Stimulated activated naive CD8-positive, alpha-beta T cell treated with anti-CD3 and anti-CD28 coated beads, Interleukin-15, Interleukin-2, amounts not matched to agents 100 U/mL and 50 U/mL, for 24 hours (primary cell): ENCODE results near the gene CAMLG.

Experiments used
- ATAC-seq: fragments of 150-1000 bp; cut with Tn5 transposase; one replicate; pipeline ENCODE4 v1.10.0; 2021
- DNase-seq: peaks from one replicate; pipeline ENCODE4 v3.0.0; 2021

Gene CAMLG

DNA sequence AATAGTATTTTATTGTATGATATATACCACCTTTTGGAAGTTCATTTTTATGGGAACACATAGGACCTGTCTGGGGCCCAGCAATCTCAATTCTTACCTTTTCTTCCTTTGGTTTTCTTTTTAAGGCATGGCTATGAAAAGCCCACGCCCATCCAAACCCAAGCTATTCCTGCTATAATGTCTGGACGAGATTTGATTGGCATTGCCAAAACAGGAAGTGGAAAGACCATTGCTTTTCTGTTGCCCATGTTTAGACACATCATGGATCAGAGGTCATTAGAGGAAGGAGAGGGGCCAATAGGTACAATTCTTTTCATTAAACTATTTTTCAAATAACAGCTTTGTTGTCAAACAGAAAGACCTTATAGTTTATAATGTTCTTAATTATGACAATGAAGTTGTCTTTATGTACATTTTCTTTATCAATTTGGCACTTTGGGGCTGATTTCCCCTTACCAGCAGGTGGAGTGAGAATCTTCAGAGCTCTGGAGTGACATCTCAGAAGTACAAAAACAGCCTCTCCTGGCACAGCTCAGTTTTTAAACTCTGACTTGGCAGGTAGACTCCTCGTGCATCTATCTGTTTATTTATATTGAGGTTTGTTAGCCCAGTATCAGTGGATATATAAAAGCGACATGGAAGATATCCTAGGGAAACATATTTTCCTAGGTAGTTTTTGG lies 46.0 kb downstream of the CAMLG start:
- ATAC-seq = no peak
- DNase-seq = no peak

DNA sequence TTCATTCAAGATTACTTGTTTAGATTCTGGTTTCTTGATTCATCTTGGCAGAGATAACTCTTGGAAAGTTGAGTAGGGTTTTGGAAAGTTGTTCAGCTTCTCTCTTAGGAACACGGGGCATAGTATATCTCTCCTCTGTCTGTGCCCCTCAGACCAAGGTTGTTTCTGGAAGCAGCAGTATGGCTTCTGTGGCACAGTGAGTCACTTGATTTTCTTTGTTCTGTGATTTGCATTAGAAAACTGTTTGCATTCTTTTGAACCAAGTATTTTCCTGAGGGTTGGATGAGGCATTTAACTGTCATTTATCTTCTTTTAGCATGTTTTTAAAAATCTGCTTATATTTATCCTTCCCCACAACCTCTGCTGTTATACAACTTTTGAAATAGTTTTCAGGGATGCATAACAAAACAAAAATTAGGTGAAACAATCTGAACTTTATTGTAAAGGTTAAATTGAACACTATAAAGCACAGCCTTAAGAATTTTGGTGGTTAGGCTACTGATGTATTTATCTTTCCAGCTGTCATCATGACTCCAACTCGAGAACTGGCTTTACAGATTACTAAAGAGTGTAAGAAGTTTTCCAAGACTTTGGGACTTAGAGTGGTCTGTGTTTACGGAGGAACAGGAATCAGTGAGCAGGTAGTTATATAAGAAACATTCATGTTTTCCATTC lies 46.7 kb downstream of the CAMLG start:
- ATAC-seq = no peak
- no peak for DNase-seq

DNA sequence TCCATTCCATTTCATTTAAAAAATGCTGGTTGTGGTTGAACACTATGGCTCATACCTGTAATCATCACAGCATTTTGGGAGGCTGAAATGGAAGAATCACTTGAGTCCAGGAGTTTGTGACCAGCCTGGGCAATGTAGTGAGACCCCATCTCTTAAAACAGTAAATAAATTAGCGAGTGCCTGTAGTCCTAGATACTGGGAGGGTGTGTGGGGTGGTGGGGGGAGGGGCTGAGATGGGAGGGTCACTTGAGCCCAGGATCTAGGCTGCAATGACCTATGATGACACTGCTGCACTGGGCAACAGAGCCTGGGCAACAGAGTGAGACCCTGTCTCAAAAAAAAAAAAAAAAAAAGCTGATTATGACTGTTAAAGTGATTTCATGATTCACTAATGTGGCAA lies 49.3 kb downstream of the CAMLG start:
- ATAC-seq (no peak), DNase-seq (no peak)

DNA sequence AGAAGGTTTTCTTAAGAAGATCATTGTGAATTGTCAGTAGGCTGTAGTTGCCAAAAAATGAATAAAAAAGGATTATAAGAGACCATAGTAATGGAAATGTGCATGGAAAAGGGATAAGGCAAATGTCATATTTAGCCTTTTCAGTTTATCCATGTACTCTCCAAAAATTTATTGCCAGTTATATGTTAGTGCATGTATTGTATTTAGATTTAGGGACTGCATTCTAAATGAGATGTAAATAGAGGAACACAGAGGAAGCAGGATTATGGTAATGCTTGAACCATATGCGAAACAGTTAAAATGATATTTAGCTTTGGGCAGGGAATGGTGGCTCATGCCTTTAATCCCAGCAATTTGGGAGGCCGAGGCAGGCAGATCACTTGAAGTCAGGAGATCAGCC lies 53.2 kb downstream of the CAMLG start:
- DNase-seq = no peak
- no peak for ATAC-seq

DNA sequence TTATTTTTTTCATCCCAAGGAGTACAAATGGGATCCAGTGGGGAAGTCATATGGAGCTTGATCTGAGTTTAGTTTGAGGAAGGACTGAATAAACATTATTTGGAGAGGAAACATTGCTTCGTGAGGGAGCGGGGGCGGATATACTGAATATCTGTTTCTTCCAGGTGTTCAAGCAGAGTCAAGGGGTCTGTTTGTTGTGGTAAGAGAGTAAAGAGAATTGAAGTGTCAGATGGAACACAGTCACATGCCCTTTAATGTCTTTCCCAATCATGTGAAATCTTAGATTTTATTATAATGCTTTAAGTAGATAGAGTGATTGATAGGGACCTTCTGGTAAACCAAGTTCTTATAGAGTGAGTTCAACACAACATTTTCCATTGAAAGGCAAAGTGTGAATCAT lies 53.9 kb downstream of the CAMLG start:
- ATAC-seq (no peak), DNase-seq (no peak)

DNA sequence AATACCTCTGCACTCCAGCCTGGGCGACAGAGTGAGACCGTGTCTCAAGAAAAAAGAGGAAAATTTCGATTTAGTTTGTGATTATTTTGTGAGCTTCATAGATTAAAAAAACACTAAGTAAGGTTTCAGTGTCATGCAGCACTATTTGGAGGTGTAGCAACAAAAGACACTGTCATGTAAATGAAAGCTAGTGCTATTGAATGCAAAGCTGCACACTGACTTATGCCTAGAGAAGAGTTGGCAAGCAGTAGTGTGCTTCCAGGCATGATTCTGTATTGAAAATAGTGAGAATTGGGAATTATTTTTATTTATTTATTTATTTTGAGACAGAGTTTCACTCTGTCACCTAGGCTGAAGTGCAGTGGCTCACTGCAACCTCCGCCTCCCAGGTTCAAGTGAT lies 54.8 kb downstream of the CAMLG start:
- no peak for DNase-seq
- ATAC-seq = no peak

DNA sequence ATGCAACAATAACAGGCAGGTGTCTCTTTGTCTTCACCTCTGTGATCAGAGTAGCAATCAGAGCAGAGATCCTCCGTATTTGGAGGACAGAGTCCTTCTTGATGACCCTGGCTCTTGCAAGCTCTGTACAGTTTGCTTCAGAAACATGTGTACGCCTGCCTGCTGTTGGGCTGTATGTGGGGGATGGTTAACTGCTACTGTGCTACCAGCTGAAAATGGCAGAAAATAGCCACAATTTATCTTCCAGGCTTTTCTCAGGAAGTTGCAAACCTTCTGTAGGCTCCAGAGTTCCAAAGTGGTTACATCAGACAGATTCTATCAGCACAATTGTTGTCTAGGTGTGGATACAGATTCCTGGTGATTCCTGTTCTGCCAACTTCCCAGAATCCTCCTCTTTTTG lies 55.7 kb downstream of the CAMLG start:
- no peak for ATAC-seq
- DNase-seq = no peak

DNA sequence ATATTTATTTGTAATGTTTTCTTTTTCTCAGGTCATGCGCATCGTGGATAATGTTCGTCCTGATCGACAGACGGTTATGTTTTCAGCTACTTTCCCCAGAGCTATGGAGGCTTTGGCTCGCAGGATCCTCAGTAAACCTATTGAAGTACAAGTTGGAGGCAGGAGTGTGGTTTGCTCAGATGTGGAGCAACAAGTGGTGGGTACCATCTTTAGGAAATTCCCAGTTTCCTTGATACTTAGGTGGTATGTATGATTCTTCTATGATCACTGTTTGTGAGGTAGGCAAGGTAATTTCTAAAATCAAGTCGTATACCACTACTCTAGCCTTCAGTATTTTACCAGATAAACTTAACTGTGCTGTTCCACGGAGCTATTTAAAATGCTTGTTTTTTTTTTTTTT lies 56.5 kb downstream of the CAMLG start:
- DNase-seq (no peak), ATAC-seq (no peak)

DNA sequence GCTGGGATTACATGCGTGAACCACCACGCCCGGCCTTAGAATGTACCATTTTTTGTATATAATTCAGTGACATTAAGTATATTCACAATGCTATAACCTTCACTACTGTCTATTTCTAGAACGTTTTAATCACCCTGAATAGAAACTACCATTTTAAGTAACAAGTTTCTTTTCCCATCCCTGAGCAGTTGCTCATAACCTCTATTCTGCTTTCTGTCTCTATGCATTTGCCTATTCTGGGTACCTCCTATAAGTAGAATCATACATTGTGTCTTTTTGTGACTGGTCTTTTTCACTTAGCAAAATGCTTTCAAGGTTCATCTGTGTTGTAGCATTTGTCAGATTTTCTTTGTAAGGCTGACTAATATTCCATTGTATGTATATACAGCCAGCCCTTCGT lies 60.1 kb downstream of the CAMLG start:
- no peak for DNase-seq
- ATAC-seq = no peak
